Kidney glomerular epithelial cell (primary cell): ENCODE data around the gene PANK1.

Source experiments
- DNase-seq: peaks from one replicate; lab custom pipeline; 2025; lab: John Stamatoyannopoulos, UW

The PANK1 gene

DNA sequence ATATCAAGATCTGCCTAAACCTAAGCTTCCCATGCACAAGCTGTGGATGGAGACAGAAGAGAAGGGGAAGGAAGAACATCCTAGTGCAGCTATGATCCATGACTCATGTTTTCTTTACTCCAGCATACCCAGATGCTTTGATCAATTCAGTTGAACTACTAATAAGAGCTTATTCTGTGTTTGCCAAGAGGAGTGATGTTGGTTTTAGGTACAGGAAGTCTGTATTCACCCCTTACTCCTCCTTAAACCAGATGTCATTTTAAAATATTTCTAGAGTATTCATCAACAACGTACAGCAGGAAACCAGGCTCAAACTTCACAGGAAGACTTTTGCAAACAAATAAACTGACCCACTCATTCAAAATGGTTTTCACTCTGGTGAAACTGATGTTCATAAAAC is 29.2 kb downstream of the PANK1 start:
- no peak for DNase-seq

DNA sequence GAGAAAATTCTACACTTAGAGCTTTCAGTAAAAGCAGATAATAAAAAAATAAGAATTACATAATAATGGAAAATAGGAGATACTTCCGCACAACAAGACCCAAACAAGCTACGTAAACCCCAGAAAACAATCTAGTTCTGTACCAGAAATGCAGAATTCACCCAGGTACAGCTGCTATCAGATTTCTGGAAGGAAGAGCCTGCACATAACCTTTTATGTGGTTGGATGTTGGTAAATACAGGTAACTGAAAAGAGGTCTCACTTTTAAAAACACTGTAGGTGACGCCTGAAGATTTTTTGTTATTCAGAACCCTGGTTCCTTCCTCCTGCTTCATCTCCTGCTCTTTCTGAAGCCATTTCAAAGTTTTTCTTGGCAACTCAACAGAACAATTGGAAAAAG is 29.9 kb downstream of the PANK1 start:
- no peak for DNase-seq

DNA sequence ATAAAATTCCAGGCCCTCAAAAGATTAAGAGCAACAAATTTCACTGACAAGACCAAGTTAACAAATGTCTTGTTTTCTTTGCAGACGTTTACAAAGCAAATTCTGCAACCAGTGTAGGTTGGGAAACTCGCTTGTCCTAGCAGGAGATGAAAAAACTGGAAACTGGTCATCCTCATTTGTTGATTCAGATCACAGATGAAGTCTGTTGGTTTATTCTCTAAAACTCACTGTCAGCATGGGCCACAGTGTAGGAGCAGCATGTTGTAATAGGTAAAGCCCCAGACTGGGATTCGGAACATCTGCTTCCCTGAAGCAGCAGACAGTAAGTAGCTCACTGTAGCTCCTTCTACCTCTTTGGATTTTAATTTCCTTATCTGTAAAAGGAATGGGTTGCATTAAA is 31.5 kb downstream of the PANK1 start:
- no peak for DNase-seq

DNA sequence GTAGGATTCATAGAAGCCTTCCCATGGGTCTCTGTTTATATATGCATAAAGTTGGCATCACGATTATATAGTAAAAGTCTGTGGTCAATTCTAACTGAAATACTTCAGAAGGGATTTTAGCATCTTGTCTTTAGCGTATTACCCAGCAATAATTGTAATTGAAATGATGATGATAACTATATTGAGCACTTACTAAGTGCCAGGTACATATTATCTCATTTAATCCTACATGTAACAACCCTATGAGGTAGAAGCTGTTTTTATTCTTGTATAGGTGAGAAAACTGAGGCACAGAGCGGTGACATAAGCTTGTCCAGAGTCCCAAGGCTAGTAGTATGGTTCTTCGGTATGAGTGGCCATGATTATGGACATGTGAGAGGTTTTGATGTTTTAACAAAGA is 33.8 kb downstream of the PANK1 start:
- DNase-seq, result no peak

DNA sequence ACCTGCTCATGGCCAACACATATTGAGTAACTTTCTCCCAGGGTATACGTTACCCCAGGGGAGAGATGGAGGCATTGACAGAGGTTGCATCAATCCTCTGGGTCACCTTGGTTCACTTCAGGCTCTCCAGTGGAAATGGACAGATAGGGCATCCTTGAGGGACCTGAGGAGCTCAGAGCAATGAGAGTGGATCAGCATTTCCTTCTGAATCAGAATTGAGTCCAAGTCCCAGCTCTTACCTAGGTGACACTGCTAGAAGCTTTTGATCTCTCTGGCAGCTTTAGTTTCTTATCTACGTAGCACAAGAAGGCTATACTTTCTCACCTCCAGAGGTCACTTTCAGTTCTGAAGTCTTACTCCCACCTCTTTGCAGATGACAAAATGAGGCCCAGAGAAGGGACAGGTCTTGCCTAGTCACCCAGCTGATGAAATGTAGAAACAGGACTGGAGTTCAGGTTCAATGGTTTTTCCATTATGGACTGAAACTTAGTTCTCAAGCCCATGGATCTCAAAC is 35.2 kb downstream of the PANK1 start:
- no peak for DNase-seq

DNA sequence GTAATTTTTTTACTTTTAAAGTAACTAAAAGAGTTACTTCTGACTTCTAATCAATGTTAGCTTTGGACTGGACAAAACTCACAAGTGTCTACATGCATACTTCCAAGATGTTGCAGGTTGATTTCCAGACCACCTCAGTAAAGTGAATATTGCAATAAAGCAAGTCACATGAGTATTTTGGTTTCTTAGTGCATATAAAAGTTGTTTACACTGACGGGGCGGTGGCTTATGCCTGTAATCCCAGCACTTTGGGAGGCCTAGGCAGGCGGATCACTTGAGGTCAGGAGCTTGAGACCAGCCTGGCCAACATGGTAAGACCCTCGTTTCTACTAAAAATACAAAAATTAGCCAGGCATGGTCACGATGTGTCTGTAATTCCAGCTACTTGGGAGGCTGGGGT is 40.8 kb downstream of the PANK1 start:
- DNase-seq, result no peak

DNA sequence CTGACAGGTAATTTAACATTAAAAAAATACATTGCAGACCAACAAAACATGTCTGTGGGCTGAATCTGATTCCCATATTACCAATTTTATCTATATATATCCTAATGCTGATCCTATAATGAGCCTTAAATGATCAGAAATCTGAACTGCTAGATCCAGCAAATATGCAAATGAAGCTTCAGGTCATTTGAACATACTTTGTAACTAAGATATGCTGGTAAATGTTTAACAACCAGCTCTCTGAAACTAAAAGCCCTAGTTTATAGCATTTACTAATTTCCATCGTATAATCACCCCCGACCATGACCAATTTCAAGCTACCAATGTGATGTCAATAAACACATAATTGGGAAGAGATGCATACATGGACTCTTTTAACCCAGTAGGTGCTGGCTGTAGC is 42.1 kb downstream of the PANK1 start:
- no peak for DNase-seq

DNA sequence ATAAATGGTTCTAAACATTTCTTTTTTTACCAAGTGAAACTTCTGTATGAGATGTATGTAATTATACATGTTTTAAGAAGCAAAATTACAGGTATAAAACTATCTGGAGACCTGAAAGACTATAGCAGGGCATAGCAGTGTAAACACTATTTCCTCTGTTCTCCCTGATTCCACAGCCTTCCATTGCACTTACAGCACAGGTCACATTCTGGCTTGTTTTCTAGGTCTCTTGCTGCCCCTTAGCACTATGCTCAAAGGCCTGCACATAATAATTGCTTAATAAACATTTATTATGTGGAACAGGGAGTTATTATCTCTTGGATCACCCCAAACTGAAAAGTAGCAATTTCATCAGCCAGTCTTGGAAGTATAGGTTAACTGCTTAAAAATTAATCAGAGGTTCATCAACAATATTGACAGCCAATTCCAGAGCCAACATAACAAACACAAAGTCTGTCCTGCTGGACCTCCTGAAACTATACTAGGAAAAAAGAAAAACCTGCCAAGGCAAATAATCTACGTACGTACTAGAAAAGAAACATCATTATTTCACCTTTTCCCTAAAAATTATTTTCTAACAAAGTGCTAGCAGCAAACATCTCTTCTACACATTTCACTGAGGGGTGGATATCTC is 43.2 kb downstream of the PANK1 start:
- no peak for DNase-seq

DNA sequence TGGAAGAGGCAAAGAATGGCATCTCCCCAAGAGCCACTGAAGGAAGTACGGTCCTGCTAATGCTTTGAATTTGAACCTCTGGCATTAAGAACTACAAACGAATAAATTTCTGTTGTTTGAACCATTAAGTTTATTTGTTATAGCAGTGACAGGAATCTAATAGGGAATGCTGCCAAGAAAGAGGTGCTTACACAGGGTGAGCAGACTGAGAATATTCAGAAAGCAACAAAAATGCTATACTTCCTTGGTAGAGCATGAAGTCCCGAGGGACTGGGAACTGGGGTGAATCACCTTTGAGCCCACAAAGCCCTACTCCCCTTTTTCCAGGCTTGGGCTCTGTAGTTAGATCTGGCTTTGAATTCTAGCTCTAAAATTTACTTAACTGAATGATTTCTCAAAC is 45.0 kb downstream of the PANK1 start:
- peak; percentile 21 for DNase-seq

DNA sequence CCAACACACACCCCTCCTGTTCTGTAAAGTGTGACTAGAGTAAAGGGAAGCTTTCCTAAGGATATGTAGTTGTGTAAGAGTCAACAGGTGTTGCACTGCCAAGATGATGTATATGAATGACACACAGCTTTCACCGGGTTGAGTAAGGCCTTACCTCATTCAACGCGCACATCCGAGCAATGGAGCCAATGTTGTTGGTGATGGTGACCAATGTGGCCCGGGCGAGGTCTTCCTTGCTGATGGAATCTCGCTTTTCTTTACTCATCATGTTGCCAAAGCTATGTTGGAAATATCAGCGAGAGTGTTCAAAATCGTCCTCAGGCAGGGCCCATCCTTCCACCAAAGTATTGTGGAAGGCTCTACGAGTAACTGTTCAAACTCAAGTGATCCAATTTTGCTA is 52.0 kb downstream of the PANK1 start:
- DNase-seq, result no peak

DNA sequence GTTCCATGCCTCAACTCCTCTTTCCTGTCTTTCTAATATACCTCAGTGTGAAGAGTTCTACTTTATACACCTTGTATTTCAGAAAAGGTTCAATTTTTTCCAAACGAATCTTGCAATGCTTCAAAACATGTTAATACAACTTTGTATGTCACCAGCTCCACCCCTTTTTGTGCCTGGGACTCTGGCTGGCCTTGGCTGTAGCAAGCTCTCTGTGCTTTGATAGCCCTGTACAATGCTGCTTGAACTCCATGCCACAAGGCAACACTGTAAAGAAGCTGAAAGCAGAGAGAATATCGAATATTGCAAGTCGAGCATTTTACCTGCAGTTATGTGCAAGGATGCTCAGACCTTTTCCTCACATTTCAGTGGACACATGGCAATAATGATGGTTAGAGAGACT is 52.5 kb downstream of the PANK1 start:
- DNase-seq, result no peak

DNA sequence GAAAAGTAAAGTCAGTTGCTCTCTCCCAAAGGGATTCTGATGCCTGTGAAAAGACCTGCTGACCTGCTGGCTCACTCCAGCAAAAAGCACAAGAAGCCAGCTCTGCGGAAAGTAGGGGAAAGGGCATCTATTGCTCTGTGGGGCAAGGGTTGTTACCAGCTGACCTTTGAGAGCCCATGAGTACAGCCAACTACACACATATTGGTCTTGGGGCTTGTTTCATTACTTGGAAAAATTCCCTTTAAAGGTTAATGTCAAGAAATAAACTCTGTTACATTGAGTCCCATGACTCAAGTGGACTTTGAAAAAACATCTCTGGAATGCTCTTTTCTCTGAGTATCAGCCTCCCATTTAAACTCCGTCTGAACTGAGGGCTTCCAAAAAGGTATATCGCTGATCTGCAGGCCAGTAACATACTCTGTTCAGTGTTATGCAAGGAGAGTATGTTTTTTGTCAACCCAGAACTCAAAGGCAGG is 53.2 kb downstream of the PANK1 start:
- DNase-seq, result no peak

DNA sequence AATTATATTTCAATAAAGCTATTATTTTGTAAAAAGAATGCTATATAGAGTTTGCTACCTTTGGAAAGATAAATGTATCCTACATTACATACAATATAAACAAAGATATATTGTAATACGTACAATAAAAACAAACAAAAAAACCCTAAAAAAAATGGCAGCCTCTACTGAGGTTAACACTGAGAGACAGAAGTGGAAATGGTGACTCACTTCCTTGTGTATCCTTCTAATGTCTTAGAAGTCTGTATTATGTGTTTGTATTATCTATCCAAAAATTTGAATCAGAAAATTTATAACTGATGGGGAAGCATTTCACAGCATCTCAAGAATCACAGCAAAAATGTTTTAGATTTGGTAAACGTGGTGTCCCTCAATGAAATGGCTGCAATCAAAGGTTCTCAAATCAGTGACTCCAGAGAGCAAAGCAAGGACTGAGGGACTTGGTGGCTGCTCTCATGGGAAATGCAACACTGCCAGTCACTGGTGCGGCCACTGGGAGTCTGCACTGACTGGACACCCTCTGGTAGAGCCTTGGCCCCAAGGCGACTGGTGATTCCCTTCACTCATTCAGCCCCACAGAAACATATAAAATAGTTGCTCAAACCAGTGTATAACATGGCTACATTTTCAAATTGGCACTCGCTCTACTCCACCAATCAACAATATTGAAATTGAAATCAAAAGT is 53.8 kb downstream of the PANK1 start:
- DNase-seq, result no peak

DNA sequence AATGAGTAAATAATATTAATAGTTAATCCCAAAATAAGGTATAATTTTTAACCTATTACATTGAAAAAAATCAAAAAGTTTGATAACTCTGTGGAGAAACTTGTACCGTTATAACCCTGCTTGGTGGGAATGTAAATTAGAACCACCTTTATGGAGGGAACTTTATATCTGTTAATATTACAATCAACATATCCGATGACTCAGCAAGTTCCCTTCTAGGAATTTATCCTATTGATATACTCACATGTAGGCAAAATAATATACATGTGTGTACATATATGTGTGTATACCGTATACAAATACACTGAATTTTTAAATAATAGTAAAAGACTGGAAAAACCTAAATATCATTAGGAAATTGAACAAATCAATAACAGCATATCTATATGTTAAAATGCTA is 54.7 kb downstream of the PANK1 start:
- DNase-seq, result no peak

DNA sequence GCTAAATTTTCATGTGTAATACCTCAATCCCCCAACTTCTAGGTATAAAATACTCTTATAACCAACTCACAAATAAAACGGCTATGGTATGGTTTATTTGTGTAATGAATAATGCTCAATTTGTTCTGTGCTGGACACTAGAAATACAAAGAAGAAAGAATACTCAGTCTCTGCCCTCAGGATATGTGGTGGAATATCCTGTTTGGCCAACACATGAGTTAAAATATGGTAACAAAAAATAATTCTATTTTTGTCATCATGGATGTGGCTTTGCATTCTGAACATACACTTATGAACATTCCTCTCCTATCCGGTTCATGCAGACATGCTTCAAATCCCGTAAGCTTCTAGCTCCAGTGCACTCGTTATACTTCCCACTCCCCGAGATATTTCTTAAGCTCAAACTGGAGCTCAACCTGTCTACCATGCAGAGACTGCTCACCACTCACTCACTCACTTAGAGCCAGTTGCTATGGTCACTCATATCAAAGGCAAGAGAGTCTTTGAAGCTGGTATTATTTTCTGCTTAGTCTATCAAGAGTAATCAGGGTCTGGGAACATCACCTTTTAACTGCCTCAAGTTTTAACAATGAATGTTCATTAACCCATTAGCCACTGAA is 55.8 kb downstream of the PANK1 start:
- DNase-seq, result no peak

DNA sequence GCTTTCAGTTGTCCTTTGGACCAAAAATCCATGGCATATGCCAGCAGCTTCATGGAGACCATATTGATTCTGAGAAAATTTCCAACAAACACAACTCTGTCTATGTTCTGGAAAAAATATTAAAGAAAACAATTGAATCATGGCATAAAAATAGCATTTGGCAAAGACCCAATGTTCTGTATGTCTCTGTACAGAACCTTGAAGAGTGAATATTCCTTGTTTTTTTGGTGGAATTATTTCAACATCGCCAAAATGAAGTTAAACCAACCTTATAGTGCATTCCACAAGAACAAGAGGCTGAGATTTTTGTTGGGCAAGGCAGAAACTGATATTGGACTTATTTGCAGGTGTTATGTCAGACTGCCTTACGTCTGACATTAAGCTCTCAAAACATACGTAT is 56.4 kb downstream of the PANK1 start:
- no peak for DNase-seq

DNA sequence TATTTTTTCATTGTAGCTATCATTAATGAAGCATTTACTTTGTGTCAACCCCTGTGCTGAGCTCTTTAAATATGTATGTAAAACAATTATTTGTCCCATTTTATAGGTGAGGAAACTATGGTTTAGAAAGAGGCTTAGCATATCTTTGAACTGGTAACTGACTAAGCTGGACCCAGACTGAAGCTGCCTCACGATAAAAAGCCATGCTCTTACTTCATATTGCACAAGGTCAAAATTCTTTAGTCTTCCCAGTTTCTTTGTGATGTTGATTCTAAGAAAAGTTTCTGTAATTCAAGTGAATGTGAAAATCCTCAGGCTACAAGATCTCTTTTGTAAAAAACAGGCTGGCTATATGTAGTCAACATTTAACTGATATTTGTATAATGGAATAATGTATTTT is 63.0 kb downstream of the PANK1 start:
- DNase-seq, result no peak

DNA sequence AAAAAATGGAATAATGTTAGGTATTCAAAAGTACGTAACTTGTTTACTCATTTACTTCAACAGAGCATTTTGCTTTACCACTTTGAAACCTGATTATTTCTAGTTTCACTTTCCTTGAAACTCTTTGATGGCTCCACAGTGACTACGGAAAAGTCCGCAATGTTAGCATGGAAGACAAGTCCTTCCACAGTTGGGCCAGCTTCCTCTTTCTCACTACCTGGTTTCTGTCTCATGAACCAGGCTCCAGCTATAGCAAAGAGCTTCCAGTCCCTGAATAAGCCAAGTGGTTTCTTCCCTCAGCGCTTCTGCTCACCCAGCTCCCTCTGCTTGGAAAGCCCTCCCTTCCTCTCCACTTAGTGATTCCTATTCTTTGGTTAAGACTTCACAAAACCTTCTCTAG is 64.8 kb downstream of the PANK1 start:
- DNase-seq, result no peak

DNA sequence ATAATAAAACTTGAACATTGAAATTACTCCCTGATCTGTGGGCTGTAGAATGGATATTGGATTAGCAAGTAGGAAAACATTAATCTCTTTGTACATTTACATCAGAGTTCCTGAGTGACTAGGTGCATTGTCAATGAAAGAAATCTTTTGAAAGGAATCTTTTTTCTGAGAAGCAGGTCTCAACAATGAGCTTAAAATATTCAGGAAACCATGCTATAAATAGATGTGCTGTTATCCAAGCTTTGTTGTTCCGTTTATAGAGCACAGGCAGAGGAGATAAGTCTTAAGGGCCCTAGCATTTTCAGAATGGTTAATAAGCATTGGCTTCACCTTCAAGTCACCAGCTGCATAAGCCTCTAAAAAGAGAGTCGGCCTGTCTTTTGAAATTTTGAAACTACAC is 68.3 kb downstream of the PANK1 start:
- DNase-seq, result no peak

DNA sequence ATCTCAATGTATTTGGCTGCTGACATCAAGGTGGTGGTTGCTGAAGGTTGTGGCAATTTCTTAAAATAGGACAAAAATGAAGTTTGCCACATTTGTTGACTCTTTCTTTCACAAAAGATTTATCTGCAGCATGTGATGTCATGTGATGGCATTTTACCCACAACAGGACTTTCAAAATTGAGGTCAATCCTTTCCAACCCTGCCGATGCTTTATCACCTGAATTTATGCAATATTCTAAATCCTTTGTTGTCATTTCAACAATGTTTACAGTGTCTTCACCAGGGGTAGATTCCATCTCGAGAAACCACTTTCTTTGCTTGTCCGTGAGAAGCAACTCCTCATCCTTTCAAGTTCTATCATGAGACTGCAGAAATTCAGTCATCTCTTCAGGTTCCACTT is 69.0 kb downstream of the PANK1 start:
- no peak for DNase-seq

DNA sequence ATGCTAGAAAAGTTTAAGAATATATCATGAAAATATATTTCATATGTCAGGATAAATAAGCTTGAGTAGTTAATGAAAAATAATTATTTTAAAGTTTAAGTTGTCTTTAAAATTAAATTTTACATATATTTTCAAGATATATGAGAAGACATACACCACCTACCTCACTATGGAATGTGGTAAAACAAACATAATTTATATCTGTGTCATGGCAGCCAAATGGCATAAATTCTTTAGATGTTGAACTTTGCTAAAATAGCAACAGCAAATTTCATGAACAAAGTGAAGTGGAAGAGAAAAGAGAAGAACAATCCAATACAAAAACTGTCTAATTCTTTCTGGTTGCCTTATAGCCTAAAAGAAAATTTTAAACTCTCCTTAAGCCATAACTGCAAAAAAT is 70.0 kb downstream of the PANK1 start:
- DNase-seq, result no peak

DNA sequence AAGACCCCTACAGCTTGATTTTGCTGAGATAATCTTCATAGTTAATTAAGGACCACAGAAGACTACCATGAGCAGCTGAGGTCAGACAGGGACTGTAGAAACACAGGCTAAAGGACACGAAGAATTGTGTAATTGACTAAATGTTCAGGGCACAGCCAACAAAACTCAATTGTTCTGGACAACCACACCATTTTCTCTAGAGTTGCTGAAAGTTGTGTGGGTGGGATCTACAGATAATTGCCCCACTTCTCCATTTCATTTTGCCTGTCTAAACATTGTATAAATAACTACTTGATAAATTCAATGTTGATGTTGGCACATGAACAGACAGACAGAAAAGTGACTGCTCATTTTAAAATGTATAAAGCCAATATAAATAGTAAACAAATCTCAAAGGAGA is 70.7 kb downstream of the PANK1 start:
- DNase-seq, result no peak

DNA sequence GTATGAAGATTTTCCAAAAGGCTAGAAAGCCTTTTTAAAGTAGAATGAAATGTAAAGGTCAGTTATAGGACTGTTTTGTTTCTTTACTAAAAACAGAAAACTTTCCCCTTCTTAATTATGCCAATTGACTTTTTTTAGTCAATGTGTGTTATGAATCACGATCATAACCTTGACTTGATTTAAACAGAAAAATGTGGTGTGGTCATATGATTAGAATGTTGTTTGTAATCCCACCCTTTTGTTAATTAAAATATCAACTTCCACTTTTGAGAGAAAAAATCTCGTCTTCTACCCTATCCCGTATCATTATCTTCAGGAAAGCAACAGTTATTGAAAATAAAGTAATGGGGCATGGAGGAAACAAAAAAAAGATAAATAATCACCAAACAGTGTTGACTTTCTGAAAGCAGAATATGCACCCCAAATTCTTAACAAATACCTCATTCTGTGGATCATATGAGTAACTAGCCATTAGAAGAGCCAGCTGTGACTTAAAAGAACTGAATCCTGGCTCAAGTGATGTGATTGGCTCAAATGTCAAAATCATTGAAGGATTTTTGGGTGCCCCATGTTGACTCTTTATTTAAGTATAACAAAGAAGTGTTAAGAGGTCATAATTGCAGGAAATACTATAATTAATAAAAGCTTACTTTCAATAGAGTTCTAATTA is 77.3 kb downstream of the PANK1 start:
- no peak for DNase-seq
